Amygdala (tissue), 56 donors: Measurements from ENCODE around the gene SEC22C.

Experiments used
- DNase-seq, 56 donors: peaks; one replicate each; lab custom pipeline; 2025; lab: John Stamatoyannopoulos, UW

The SEC22C gene

GRCh38 chr3:42501321-42501680, 80.5 kb downstream of the SEC22C start:
- DNase-seq, result no peak

DNA sequence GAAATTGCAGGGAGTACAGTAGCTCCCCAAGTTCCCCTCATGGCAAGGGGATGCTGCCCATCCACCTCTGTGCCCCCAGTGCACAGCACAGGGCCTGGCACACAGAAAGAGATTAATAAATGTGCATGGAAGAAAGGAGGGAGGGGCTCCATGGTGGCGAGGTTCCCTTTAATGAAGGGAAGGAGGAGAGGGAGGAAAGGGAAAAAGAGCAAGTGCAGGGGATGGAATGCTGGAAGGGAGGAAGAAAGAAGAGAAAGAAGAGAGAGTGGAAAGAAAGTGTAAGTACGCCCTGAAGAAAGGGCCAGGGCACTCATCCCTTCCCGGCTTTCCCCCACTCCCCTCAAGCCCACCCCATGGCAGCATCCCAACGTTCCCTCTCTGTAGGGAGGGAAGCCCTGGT, 80.9 kb downstream of the SEC22C start:
- DNase-seq, result no peak

GRCh38 chr3:42500091-42500490, 81.7 kb downstream of the SEC22C start:
- no peak for DNase-seq

DNA sequence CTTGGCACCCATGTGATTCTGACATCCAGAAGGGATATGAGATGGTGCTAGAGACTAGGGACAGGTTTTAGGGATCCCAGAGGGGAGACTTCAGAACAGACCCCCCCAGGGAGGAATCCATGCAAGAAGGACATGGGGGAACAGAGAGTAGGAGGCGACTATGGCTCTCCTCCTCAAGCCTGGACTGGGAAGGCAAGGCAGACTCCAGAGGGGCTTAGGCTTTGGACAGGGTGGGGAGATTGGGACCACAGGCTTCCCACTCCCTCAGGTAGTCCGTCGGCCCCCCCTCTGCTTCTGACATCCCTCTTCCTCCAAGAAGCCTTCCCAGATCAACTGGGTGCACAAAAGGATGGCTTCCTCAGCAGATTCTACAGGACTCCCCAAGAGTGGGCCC, 82.3 kb downstream of the SEC22C start:
- no peak for DNase-seq

DNA sequence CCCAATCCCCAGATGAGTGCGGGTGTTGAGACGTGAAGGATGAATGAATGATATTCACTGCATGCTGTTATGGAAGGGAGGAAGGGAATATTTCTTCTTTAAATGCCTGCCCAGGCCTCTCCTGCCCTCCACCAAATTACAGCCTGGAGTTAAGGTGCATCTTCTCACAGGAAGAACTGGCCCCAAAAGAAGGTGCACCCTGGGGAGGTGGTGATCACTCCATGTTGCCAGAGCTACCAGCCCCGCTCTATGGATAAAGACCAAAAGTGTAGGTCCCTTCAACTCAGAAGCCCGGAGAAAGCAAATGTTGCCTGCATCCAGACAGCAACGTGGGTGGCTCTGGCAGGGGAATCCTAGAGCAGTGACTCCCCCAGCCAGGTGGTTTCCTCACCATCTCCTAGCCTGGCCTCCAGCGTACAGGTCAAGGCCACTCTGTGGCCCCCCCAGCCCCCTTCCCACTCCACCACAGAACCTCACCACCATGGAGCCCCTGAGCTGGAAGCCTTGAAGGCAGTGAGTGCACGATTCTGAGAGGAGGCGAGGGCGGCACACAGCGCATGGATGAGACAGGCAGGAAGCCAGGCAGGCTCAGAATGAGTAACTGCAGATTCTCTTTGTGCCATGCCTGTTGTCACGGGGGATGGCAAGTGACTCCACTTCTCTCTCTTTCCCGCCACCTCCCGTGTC, 82.8 kb downstream of the SEC22C start:
- DNase-seq, result peak in 30 of 56 donors; percentile 12 to 75 (median 42)

- no peak for DNase-seq
Measured at GRCh38 chr3:42498034-42498433, 83.7 kb downstream of the SEC22C start.
